ENCODE data around the gene NFATC1. TPM values are rescaled to one million over a fixed set of nuclear protein-coding genes. Genes with fewer than 3 reads are reported as not detected.

The NFATC1 gene
- total RNA-seq, 1 donor from 2014 or later, result 64.1 TPM

- no peak for DNase-seq (ENCODE audit: low spot score in 2 of 2)
- intact Hi-C loops (cut with DNase I), result no loop called here
- H3K4me3 ChIP-seq, result no peak overlapping the region
Measured at GRCh38 chr18:79510046-79510685, 114.4 kb downstream of the NFATC1 start.

GRCh38 chr18:79510731-79511241, 115.1 kb downstream of the NFATC1 start:
- DNase-seq (ENCODE audit: low spot score in 2 of 2), result peak in 1 of 2 donors; percentile 51
- intact Hi-C loops (cut with DNase I), result no loop called here

More at GRCh38 chr18:79510046-79510685, 114.4 kb downstream of the NFATC1 start:
- no peak for TF ChIP-seq CTCF (IDR thresholded peaks at IDR 0.05)
- H3K27ac ChIP-seq, result no peak overlapping the region
- H3K36me3 ChIP-seq, result peaks cover 12 to 16% of the 10 kb centered on the region in 2 donors
- peaks cover 7 to 31% of the 10 kb centered on the region in 2 donors for H3K4me1 ChIP-seq
- H3K27me3 ChIP-seq, result no peaks in the 10 kb centered on the region
- H3K9me3 ChIP-seq, result no peaks in the 10 kb centered on the region

GRCh38 chr18:79511271-79511670, 115.5 kb downstream of the NFATC1 start:
- H3K4me1 ChIP-seq, result peaks cover 1 to 24% of the 10 kb centered on the region in 2 donors
- TF ChIP-seq CTCF (IDR thresholded peaks at IDR 0.05), result no peak
- H3K27me3 ChIP-seq, result no peaks in the 10 kb centered on the region
- intact Hi-C loops (cut with DNase I), result no loop called here
- peaks cover 12 to 16% of the 10 kb centered on the region in 2 donors for H3K36me3 ChIP-seq
- H3K27ac ChIP-seq, result no peak overlapping the region
- no peaks in the 10 kb centered on the region for H3K9me3 ChIP-seq
- no peak overlapping the region for H3K4me3 ChIP-seq
- DNase-seq (ENCODE audit: low spot score in 2 of 2), result peak in 1 of 2 donors; percentile 58

More at GRCh38 chr18:79510731-79511241, 115.1 kb downstream of the NFATC1 start:
- TF ChIP-seq CTCF (IDR thresholded peaks at IDR 0.05), result no peak
- Histone ChIP-seq H3K4me3 (no peak overlapping the region), H3K27me3 (no peaks in the 10 kb centered on the region), H3K4me1 (peaks cover 6 to 29% of the 10 kb centered on the region in 2 donors), H3K36me3 (peaks cover 12 to 16% of the 10 kb centered on the region in 2 donors), H3K27ac (no peak overlapping the region), H3K9me3 (no peaks in the 10 kb centered on the region)

GRCh38 chr18:79511671-79512301, 116.1 kb downstream of the NFATC1 start:
- Histone ChIP-seq H3K9me3 (no peaks in the 10 kb centered on the region), H3K27me3 (no peaks in the 10 kb centered on the region), H3K4me1 (peaks cover 0 to 19% of the 10 kb centered on the region in 2 donors), H3K4me3 (no peak overlapping the region), H3K27ac (no peak overlapping the region), H3K36me3 (peaks cover 12 to 16% of the 10 kb centered on the region in 2 donors)
- no peak for TF ChIP-seq CTCF (IDR thresholded peaks at IDR 0.05)
- DNase-seq (ENCODE audit: low spot score in 2 of 2), result peak in 1 of 2 donors; percentile 56
- intact Hi-C loops (cut with DNase I), result no loop called here

GRCh38 chr18:79512461-79513380, 117.0 kb downstream of the NFATC1 start:
- intact Hi-C loops (cut with DNase I), result no loop called here
- peaks cover 12 to 16% of the 10 kb centered on the region in 2 donors for H3K36me3 ChIP-seq

More at GRCh38 chr18:79512461-79513380, 117.0 kb downstream of the NFATC1 start:
- Histone ChIP-seq H3K27ac (no peak overlapping the region), H3K9me3 (no peaks in the 10 kb centered on the region), H3K4me3 (no peak overlapping the region), H3K27me3 (no peaks in the 10 kb centered on the region), H3K4me1 (peaks cover 0 to 9% of the 10 kb centered on the region in 2 donors)
- peak in 1 of 2 donors; percentile 45 for DNase-seq (ENCODE audit: low spot score in 2 of 2)
- TF ChIP-seq CTCF (IDR thresholded peaks at IDR 0.05), result no peak

All from ascending aorta (tissue), 2 donors.